ENCODE data around the gene WDR35.
A peak's percentile ranks its signal among the peaks of the same experiment; 100 is the strongest.

The WDR35 gene

GRCh38 chr2:19868701-19869580 is 121.0 kb downstream of the WDR35 start:
- H3K4me3 ChIP-seq (ENCODE audit: low read depth in 1 of 2, low read length in 1 of 2), result peak overlapping the region; percentile 60 to 67
- peaks cover 7 to 13% of the 10 kb centered on the region in 2 experiments for H3K4me1 ChIP-seq (ENCODE audit: control insufficient read depth in 1 of 2, insufficient read depth in 1 of 2, low read depth in 1 of 2, low read length in 1 of 2)
- H3K27me3 ChIP-seq, result peaks cover 32% of the 10 kb centered on the region
- H3K9me3 ChIP-seq, result no peaks in the 10 kb centered on the region
- peaks cover 7% of the 10 kb centered on the region for H3K36me3 ChIP-seq
- peak overlapping the region; percentile 74 for H3K27ac ChIP-seq
- no peak for TF ChIP-seq CTCF (IDR thresholded peaks at IDR 0.05)

- peak overlapping the region; percentile 74 for H3K27ac ChIP-seq
- H3K9me3 ChIP-seq, result no peaks in the 10 kb centered on the region
- no peak for TF ChIP-seq CTCF (IDR thresholded peaks at IDR 0.05)
These were observed 121.7 kb downstream of the WDR35 start for GRCh38 chr2:19868224-19868623.

GRCh38 chr2:19866771-19867170 is 123.1 kb downstream of the WDR35 start:
- no peak overlapping the region for H3K4me3 ChIP-seq (ENCODE audit: low read depth in 1 of 2, low read length in 1 of 2)
- peaks cover 10 to 19% of the 10 kb centered on the region in 2 experiments for H3K4me1 ChIP-seq (ENCODE audit: control insufficient read depth in 1 of 2, insufficient read depth in 1 of 2, low read depth in 1 of 2, low read length in 1 of 2)
- TF ChIP-seq CTCF (IDR thresholded peaks at IDR 0.05), result no peak
- peaks cover 5% of the 10 kb centered on the region for H3K36me3 ChIP-seq
- peaks cover 44% of the 10 kb centered on the region for H3K27me3 ChIP-seq
- H3K9me3 ChIP-seq, result no peaks in the 10 kb centered on the region
- H3K27ac ChIP-seq, result no peak overlapping the region

More at GRCh38 chr2:19868224-19868623, 121.7 kb downstream of the WDR35 start:
- peaks cover 7% of the 10 kb centered on the region for H3K36me3 ChIP-seq
- peaks cover 10 to 19% of the 10 kb centered on the region in 2 experiments for H3K4me1 ChIP-seq (ENCODE audit: control insufficient read depth in 1 of 2, insufficient read depth in 1 of 2, low read depth in 1 of 2, low read length in 1 of 2)
- H3K4me3 ChIP-seq (ENCODE audit: low read depth in 1 of 2, low read length in 1 of 2), result peak overlapping the region; percentile 60 to 67
- peaks cover 32% of the 10 kb centered on the region for H3K27me3 ChIP-seq

- Histone ChIP-seq H3K9me3 (no peaks in the 10 kb centered on the region), H3K27me3 (peaks cover 61% of the 10 kb centered on the region), H3K4me3 (ENCODE audit: low read depth in 1 of 2, low read length in 1 of 2) (no peak overlapping the region), H3K36me3 (no peaks in the 10 kb centered on the region), H3K27ac (no peak overlapping the region), H3K4me1 (ENCODE audit: control insufficient read depth in 1 of 2, insufficient read depth in 1 of 2, low read depth in 1 of 2, low read length in 1 of 2) (peaks cover 10 to 19% of the 10 kb centered on the region in 2 experiments)
- TF ChIP-seq CTCF (IDR thresholded peaks at IDR 0.05), result no peak
These were observed 124.8 kb downstream of the WDR35 start for GRCh38 chr2:19865151-19865550.

GRCh38 chr2:19864381-19864780 is 125.5 kb downstream of the WDR35 start:
- no peaks in the 10 kb centered on the region for H3K36me3 ChIP-seq
- peaks cover 10 to 17% of the 10 kb centered on the region in 2 experiments for H3K4me1 ChIP-seq (ENCODE audit: control insufficient read depth in 1 of 2, insufficient read depth in 1 of 2, low read depth in 1 of 2, low read length in 1 of 2)
- H3K4me3 ChIP-seq (ENCODE audit: low read depth in 1 of 2, low read length in 1 of 2), result no peak overlapping the region
- no peaks in the 10 kb centered on the region for H3K9me3 ChIP-seq
- H3K27me3 ChIP-seq, result peaks cover 60% of the 10 kb centered on the region
- no peak overlapping the region for H3K27ac ChIP-seq
- no peak for TF ChIP-seq CTCF (IDR thresholded peaks at IDR 0.05)
